Measurements from ENCODE around the gene KLF9.

Gene KLF9

DNA sequence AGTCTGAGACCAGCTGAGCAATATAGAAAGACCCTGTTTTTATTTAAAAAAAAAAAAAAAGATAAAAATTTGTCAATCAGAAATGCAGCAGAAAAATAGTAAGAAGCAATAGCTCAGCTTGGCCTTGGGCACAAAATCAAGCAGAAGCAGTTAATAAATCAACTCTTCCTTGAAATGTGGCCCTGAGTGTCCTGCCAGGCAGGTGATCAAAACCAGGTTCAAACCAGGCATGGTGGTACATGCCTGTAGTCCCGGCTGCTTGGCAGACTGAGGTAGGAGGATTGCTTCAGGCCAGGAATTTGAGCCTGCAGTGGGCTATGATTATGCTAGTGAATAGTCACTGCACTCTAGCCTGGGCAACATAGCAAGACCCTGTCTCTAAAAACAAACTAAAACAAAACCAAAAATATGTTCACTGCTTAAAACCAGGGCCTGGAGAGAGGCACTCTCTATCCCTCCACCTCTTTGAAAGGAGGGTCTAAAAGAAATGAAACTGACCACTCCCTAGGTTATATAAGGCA lies 27.9 kb upstream of the KLF9 start:
- H3K27ac ChIP-seq, result no peak overlapping the region
- TF ChIP-seq, protein P1, sequence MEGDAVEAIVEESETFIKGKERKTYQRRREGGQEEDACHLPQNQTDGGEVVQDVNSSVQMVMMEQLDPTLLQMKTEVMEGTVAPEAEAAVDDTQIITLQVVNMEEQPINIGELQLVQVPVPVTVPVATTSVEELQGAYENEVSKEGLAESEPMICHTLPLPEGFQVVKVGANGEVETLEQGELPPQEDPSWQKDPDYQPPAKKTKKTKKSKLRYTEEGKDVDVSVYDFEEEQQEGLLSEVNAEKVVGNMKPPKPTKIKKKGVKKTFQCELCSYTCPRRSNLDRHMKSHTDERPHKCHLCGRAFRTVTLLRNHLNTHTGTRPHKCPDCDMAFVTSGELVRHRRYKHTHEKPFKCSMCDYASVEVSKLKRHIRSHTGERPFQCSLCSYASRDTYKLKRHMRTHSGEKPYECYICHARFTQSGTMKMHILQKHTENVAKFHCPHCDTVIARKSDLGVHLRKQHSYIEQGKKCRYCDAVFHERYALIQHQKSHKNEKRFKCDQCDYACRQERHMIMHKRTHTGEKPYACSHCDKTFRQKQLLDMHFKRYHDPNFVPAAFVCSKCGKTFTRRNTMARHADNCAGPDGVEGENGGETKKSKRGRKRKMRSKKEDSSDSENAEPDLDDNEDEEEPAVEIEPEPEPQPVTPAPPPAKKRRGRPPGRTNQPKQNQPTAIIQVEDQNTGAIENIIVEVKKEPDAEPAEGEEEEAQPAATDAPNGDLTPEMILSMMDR (IDR thresholded peaks at IDR 0.05; ENCODE audit: low read depth, low read length, missing control alignments), result no peak
- no peak overlapping the region for H3K4me3 ChIP-seq (ENCODE audit: low read depth, low read length)
- DNase-seq, result no peak
- H3K27me3 ChIP-seq (replicated peaks), result no peaks in the 10 kb centered on the region
- in situ Hi-C loops (cut with HindIII; ENCODE audit: low pct_ligation_motif_present, low sequenced_read_pairs), result no loop called here
- no peaks in the 10 kb centered on the region for H3K36me3 ChIP-seq (replicated peaks)

DNA sequence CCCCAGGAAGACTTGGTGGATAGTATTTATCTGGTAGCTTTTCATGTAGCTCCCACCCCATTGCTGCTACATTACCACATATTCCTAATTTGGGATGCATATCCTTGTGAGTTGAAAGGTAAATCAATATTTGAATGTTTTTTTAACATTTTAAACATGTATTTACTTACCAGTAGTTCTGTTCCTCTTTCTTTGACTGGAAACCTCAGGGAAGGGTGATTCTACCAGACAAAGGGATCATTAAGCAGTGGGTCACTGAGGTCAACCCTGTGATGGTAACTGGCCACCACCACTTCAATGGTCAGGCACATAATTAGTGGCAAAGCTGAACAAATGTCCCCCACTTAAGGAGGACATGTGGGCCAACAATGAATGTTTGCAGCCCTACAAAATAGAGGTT lies 27.2 kb upstream of the KLF9 start:
- H3K36me3 ChIP-seq (replicated peaks), result no peaks in the 10 kb centered on the region
- H3K27me3 ChIP-seq (replicated peaks), result no peaks in the 10 kb centered on the region
- no peak overlapping the region for H3K27ac ChIP-seq
- TF ChIP-seq, protein P1 (IDR thresholded peaks at IDR 0.05; ENCODE audit: low read depth, low read length, missing control alignments), result no peak
- in situ Hi-C loops (cut with HindIII; ENCODE audit: low pct_ligation_motif_present, low sequenced_read_pairs), result no loop called here
- DNase-seq, result no peak
- no peak overlapping the region for H3K4me3 ChIP-seq (ENCODE audit: low read depth, low read length)

DNA sequence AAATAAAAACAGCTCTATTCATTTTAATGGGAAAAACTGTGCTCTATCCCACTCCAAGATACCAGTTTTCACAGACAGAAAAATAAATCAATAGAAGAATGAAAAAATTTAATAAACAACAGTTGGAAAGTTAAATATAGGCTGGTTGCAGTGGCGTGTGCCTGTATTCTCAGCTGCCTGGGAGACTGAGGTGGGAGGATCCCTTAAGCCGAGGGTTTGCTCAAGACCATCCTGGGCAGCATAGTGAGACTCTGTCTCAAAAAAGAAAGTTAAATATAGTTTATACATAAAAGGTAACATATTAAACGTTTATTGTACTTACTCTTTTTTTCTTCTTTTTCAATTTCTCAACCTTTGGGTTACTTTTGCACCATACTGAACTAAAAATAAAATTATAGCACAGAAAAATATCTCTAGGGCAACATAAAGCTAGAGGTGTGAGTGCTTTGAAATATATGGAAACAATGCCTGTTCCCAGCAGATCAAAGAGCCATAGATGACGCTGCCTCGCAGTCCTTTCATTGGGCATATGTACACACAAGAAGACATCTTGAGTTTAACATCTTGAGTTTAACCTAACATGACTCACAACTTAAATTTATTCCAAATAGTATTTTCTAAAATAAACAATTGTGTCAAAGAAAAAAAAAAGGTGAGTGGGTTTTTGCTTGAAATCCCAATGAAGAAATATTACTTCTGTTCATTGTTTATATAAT lies 25.7 kb upstream of the KLF9 start:
- Histone ChIP-seq H3K4me3 (ENCODE audit: low read depth, low read length) (no peak overlapping the region), H3K27me3 (replicated peaks) (no peaks in the 10 kb centered on the region), H3K27ac (peak overlapping the region; percentile 12), H3K36me3 (replicated peaks) (no peaks in the 10 kb centered on the region)
- in situ Hi-C loops (cut with HindIII; ENCODE audit: low pct_ligation_motif_present, low sequenced_read_pairs), result no loop called here
- TF ChIP-seq, protein P1 (IDR thresholded peaks at IDR 0.05; ENCODE audit: low read depth, low read length, missing control alignments), result no peak
- no peak for DNase-seq

DNA sequence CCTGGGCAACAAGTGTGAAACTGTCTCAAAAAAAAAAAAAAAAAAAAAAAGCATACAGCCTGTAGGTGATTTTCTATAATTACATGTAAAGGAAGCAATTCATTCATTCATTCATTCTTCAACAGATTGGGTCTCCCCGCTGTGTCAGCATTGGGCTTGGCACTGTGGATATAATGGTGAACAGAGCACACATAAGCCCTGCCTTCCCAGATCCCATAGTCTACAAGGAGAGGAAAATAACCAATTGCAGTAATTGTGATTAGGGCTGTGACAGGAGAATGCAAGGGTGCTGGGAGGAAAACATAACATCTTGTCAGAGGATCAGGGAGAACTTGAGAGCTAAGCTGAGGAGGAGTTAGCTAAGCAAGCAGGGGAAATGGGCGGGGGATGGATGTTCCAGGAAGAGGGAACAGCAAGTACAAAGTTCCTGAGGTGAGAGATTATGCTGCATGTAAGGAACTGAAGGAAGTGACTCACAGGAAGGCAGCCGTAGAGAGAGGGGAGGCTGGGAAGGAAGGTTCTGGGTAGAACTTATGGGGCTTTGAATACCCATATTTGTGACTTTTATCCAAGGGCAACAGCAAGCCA lies 24.0 kb upstream of the KLF9 start:
- TF ChIP-seq, protein P1 (IDR thresholded peaks at IDR 0.05; ENCODE audit: low read depth, low read length, missing control alignments), result no peak
- no peak overlapping the region for H3K4me3 ChIP-seq (ENCODE audit: low read depth, low read length)
- no peaks in the 10 kb centered on the region for H3K27me3 ChIP-seq (replicated peaks)
- in situ Hi-C loops (cut with HindIII; ENCODE audit: low pct_ligation_motif_present, low sequenced_read_pairs), result no loop called here
- H3K36me3 ChIP-seq (replicated peaks), result no peaks in the 10 kb centered on the region
- DNase-seq, result peak; percentile 75
- H3K27ac ChIP-seq, result peak overlapping the region; percentile 40

DNA sequence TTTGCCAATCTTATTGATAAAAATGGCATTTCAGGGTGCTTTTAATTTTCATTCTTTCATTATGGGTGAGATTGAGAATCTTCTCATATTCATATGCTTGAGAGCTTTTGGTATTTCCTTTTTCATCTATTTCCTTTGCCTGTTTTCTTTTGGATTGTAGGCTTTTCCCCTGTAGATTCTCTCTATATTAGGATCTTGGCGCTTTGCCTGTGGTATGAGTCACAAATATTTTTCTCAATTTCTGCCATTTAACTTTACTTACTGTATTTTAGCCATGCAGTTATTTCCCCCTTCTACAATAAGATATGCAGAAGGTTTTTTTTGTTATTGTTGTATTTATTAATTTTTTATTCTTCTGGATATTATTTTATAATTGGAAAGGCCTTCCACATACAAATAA lies 21.5 kb upstream of the KLF9 start:
- DNase-seq, result peak; percentile 81
- TF ChIP-seq, protein P1 (IDR thresholded peaks at IDR 0.05; ENCODE audit: low read depth, low read length, missing control alignments), result no peak
- no peak overlapping the region for H3K4me3 ChIP-seq (ENCODE audit: low read depth, low read length)

More for the DNA sequence above, 21.5 kb upstream of the KLF9 start:
- in situ Hi-C loops (cut with HindIII; ENCODE audit: low pct_ligation_motif_present, low sequenced_read_pairs), result no loop called here
- no peak overlapping the region for H3K27ac ChIP-seq
- H3K27me3 ChIP-seq (replicated peaks), result no peaks in the 10 kb centered on the region
- no peaks in the 10 kb centered on the region for H3K36me3 ChIP-seq (replicated peaks)
